HG03520 (cell line): ENCODE results near the gene OCEL1.
"Not testable (repeated sequence)": the region's sequence is repeated elsewhere in the genome, so short reads cannot be mapped to it uniquely, and the experiment has no call there.

Experiments
- ATAC-seq: cut with Tn5 transposase; IDR thresholded peaks from one replicate; pipeline ENCODE4 v1.9.1; 2021; ENCODE audit warnings: mild to moderate bottlenecking, moderate library complexity; ENCODE audit not compliant: unreplicated experiment

Gene OCEL1, protein sequence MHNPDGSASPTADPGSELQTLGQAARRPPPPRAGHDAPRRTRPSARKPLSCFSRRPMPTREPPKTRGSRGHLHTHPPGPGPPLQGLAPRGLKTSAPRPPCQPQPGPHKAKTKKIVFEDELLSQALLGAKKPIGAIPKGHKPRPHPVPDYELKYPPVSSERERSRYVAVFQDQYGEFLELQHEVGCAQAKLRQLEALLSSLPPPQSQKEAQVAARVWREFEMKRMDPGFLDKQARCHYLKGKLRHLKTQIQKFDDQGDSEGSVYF

GRCh38 chr19:17226002-17226933 is at the start of gene OCEL1:
Gene OCEL1, plus strand, starts transcription at chr19:17226226. Its CDS starts 22 bp downstream, at chr19:17226248.
- ATAC-seq, result peak; percentile 85

- ATAC-seq, result no peak
These were observed 47.7 kb upstream of the OCEL1 start for GRCh38 chr19:17178291-17178690.

GRCh38 chr19:17180997-17181702 is 44.9 kb upstream of the OCEL1 start:
- no peak for ATAC-seq

DNA sequence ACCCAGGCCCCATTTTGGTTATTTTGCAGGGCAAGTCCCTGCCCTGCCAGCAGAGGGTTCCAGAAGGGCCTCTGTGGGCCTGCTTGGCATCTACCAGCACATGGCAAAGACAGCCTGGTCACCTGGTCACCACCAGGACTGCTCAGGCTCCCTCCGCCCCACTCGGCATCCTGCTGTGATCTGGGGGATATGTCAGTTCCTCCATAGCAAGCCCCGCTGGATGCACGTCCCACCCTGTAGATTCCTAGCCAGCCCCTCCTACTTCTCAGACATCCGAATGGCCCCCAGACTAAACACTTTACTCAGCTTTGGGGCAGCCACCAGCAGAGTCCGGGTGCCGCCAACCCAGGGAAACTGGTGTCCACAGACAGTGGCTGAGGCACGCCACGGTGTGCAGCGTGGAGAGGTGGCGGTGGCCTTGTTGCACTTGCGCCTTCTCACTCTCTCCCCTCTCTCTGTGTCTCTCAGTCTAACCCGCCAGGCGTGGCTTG is 42.7 kb upstream of the OCEL1 start:
- ATAC-seq, result no peak

GRCh38 chr19:17183858-17184321 is 42.1 kb upstream of the OCEL1 start:
- ATAC-seq, result no peak

GRCh38 chr19:17184371-17184841 is 41.6 kb upstream of the OCEL1 start:
- no peak for ATAC-seq

DNA sequence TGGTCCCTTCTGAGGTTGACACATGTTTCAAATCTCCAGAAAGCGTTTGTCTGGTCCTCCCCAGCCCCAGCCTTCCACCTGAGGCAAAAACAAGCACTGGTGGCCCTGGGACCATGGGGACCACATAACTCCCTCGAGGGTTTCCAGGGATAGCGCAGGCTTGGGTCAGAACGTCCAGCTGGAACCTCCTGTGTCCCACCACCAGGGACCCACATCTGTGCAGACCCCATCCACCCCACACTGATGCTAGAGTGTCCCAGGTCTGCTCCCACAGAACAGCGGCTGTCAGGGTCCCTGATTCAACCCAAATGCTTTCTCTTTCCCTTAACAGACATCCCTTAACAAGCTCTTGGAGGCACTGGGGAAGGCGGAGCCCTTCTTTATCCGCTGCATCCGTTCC is 40.4 kb upstream of the OCEL1 start:
- ATAC-seq, result no peak

- ATAC-seq, result not testable (repeated sequence)
These were observed 34.3 kb upstream of the OCEL1 start for GRCh38 chr19:17191736-17192135.

- ATAC-seq, result no peak
These were observed 33.3 kb upstream of the OCEL1 start for GRCh38 chr19:17192751-17193150.

DNA sequence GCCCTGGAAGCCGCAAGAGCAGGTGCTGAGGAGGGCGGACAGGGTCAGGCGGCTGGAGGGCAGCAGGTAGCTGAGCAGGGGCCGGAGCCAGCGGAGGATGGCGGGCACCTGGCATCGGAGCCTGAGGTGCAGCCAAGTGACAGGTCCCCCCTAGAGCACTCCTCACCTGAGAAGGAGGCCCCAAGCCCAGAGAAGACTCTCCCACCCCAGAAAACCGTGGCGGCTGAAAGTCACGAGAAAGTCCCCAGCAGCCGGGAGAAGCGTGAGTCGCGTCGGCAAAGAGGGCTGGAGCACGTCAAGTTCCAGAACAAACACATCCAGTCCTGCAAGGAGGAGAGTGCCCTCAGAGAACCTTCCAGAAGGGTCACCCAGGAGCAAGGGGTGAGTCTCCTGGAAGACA is 31.4 kb upstream of the OCEL1 start:
- ATAC-seq, result no peak

DNA sequence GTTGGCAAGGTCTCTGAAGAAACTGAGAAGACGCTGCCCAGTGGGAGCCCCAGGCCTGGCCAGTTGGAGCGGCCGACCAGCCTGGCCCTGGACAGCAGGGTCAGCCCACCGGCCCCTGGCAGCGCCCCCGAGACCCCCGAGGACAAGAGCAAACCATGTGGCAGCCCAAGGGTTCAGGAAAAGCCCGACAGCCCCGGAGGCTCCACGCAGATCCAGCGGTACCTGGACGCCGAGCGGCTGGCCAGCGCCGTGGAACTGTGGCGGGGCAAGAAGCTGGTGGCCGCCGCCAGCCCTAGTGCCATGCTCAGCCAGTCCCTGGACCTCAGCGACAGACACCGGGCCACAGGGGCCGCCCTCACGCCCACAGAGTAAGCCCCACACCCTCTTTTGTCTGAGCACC is 30.9 kb upstream of the OCEL1 start:
- no peak for ATAC-seq

GRCh38 chr19:17196610-17197009 is 29.4 kb upstream of the OCEL1 start:
- no peak for ATAC-seq

- ATAC-seq, result no peak
These were observed 28.4 kb upstream of the OCEL1 start for GRCh38 chr19:17197666-17198065.

GRCh38 chr19:17200408-17201079 is 25.5 kb upstream of the OCEL1 start:
- ATAC-seq, result no peak

DNA sequence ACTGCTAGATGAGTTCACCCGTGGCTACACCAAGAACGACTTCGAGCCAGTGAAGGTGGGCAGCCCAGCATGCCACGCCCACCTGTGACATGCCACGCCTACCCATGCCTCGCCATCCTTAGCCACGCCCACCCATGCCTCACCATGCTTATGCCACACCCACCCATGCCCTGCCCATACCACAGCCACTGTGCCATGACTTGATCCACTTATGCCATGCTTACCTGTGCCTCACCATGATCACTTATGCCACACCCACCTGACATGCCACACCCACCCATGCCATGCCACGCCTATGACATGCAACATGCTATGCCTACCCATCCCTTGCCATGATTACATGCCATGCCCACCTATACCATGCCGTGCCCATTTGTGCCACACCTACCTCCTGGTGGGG is 23.8 kb upstream of the OCEL1 start:
- ATAC-seq, result no peak

DNA sequence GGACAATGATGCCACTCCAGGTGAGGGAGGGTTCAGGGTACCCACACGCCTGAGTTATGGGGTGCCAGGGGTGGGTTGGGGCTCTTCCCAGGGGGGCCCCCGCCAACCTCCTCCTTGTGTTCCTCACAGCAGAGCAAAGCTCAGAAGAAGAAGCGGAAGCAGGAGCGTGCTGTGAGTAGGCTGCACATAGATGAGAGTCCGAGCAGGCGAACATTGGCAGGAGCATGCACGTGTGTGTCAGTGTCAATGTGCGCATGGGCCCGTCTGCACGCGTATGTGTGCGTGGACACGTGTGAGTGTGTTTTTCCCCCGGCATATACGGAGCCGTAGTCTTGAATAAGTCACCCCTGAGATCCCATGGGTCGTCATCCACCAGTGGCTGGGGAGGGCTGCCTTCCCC is 23.3 kb upstream of the OCEL1 start:
- ATAC-seq, result no peak

GRCh38 chr19:17205237-17206140 is 20.5 kb upstream of the OCEL1 start:
- no peak for ATAC-seq

DNA sequence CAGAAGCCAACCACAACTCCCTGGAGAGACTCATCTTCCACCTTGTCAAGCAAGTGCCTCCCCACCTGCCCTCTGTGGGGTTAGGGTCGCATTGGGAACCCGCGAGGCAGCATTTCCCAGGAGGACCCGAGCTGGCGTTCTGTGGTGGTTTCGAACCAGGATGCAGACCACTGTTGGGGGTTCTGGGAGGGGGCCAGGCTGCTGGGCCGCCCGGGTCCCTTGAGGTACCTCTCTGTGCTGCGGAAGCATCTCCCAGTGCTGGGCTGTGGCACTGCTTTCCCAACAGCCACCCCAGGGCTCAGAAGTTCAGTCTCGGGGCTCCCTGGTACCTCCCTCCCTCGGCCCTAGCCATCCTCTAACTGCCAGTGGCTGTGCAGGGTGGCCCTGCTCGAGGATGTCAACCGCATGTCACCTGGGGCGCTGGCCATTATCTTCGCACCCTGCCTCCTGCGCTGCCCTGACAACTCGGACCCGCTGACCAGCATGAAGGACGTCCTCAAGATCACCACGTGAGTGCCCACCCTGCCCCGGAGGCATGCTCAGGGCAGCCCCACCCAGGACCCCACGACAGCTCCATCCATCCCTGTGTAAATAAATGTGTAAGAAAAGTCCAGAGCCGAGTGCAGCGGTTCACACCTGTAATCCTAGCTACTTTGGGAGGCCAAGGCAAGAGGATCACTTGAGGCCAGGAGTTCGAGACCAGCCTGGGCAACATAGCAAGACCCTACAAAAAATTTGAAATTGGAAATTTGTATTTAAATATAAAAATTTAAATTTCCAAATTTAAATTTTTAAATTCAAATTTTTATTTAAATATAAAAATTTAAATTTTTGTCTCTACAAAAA is 19.1 kb upstream of the OCEL1 start:
- ATAC-seq, result no peak
